ENCODE measurements around the gene C11orf16. TPM values are rescaled to one million over a fixed set of nuclear protein-coding genes. Genes with fewer than 3 reads are reported as not detected.

The C11orf16 gene
- total RNA-seq, 1 experiment from 2014 or later, result not detected

DNA sequence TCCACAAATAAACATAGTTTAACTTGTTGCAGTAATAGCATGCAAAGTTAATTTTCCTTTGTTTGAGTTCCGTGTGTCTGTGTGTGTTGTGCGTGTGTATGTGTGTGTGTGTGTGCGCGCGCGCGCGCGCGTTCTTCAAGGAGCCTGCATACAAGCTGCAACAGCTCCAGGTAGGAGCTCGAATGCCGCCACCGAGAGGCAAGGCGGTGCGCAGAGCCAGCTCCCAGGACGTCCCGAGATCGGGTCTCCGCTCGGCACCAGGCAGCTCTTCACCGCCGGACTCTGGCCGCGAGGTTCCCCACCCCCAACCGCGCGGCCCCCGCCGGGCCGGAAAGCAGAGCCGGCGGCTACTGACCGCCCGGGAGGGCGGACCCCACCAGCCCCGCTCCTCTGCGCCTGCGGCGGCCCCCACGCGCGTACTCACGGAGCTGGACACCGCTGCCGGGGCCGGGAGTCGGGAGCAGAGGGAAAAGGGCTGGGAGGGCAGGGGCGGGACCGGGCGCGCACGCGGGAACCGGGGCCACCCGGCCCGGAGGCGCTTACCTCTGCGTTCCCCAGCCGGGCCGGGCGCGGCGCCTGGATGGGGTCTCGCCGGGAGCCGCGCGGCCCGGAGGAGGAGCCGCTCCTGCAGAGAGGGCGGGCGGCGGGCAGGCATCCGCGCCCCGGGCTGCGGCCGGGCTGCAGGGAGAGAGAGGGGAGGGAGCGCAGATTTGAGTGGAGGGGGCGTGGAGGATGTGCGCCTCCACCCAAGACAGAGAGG is 62.2 kb downstream of the C11orf16 start:
- BruUV-seq (replicated peaks), result no TSS peak
- peak; percentile 59 for DNase-seq (ENCODE audit: unreplicated experiment)
- intact Hi-C loops (cut with micrococcal nuclease), result loop anchor here (1.0 kb wide), 2 partner anchors 35 to 57 kb away; no protein-coding TSS in a partner anchor
- Mint-ChIP-seq H3K9me3 (ENCODE audit: unreplicated experiment) (no peaks in the 10 kb centered on the region), H3K36me3 (ENCODE audit: insufficient read depth, unreplicated experiment) (no peaks in the 10 kb centered on the region), H3K4me1 (ENCODE audit: insufficient read depth, unreplicated experiment) (peaks cover 10% of the 10 kb centered on the region), H3K4me3 (ENCODE audit: unreplicated experiment) (peak overlapping the region; percentile 78), H3K27ac (ENCODE audit: low read depth, unreplicated experiment) (no peak overlapping the region), H3K27me3 (ENCODE audit: insufficient read depth, unreplicated experiment) (no peaks in the 10 kb centered on the region)
- CTCF ChIA-PET, result interaction anchor here (0.5 to 1.9 kb wide), 14 partner anchors 8 to 234 kb away, joined by 3 to 16 read pairs (median 4); a partner anchor contains a TSS
- TF ChIP-seq, protein P1, sequence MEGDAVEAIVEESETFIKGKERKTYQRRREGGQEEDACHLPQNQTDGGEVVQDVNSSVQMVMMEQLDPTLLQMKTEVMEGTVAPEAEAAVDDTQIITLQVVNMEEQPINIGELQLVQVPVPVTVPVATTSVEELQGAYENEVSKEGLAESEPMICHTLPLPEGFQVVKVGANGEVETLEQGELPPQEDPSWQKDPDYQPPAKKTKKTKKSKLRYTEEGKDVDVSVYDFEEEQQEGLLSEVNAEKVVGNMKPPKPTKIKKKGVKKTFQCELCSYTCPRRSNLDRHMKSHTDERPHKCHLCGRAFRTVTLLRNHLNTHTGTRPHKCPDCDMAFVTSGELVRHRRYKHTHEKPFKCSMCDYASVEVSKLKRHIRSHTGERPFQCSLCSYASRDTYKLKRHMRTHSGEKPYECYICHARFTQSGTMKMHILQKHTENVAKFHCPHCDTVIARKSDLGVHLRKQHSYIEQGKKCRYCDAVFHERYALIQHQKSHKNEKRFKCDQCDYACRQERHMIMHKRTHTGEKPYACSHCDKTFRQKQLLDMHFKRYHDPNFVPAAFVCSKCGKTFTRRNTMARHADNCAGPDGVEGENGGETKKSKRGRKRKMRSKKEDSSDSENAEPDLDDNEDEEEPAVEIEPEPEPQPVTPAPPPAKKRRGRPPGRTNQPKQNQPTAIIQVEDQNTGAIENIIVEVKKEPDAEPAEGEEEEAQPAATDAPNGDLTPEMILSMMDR (IDR thresholded peaks at IDR 0.05; ENCODE audit: unreplicated experiment), result no peak
- POLR2A ChIA-PET, result interaction anchor here (0.6 to 6.4 kb wide), 16 partner anchors 23 to 218 kb away, joined by 3 to 64 read pairs (median 5); partner anchors contain the start of genes AKIP1, RPL27A and TRIM66

Other genes starting within 250 kb of the C11orf16 start
- 64.6 and 67.6 TPM in 2 replicates for gene AKIP1, start 21.8 kb downstream of the C11orf16 start, total RNA-seq (2022)
- not detected in 2 replicates for gene ASCL3, start 10.1 kb upstream of the C11orf16 start, total RNA-seq (2022)
- gene TMEM9B, start 31.5 kb upstream of the C11orf16 start, total RNA-seq (2022), result 30.0 and 35.3 TPM in 2 replicates
- gene NRIP3, start 71.1 kb upstream of the C11orf16 start, total RNA-seq (2022), result 0.19 and 0.37 TPM in 2 replicates
- gene SCUBE2, start 158.7 kb upstream of the C11orf16 start, total RNA-seq (2022), result 0.29 and 0.93 TPM in 2 replicates